Activated gamma-delta T cell treated with anti-CD3 and anti-CD28 coated beads, Interleukin-2, amount 50 U/mL, for 16 hours (primary cell): ENCODE measurements around the gene POP4.

Experiments used
- DNase-seq: peaks from one replicate; pipeline ENCODE4 v3.0.0-alpha.2; 2020; ENCODE audit warnings: low read depth

The POP4 gene

GRCh38 chr19:29576761-29577648, 29.1 kb upstream of the POP4 start:
- DNase-seq: no peak

- no peak for DNase-seq
Measured at GRCh38 chr19:29577649-29577963, 28.5 kb upstream of the POP4 start.

GRCh38 chr19:29578349-29578748, 27.7 kb upstream of the POP4 start:
- no peak for DNase-seq

- DNase-seq: no peak
Measured at GRCh38 chr19:29579308-29579910, 26.7 kb upstream of the POP4 start.

- no peak for DNase-seq
Measured at GRCh38 chr19:29581398-29581797, 24.7 kb upstream of the POP4 start.

GRCh38 chr19:29583196-29583999, 22.7 kb upstream of the POP4 start:
- no peak for DNase-seq

GRCh38 chr19:29586401-29586800, 19.7 kb upstream of the POP4 start:
- no peak for DNase-seq

GRCh38 chr19:29587059-29587458, 19.0 kb upstream of the POP4 start:
- DNase-seq: no peak

GRCh38 chr19:29587518-29587986, 18.5 kb upstream of the POP4 start:
- DNase-seq: peak; percentile 48

- DNase-seq: no peak
Measured at GRCh38 chr19:29588095-29588494, 18.0 kb upstream of the POP4 start.

GRCh38 chr19:29590278-29590677, 15.8 kb upstream of the POP4 start:
- DNase-seq: no peak

- DNase-seq: no peak
Measured at GRCh38 chr19:29591670-29592069, 14.4 kb upstream of the POP4 start.

GRCh38 chr19:29593869-29594268, 12.2 kb upstream of the POP4 start:
- no peak for DNase-seq

GRCh38 chr19:29596080-29596727, 9.9 kb upstream of the POP4 start:
- no peak for DNase-seq

- no peak for DNase-seq
Measured at GRCh38 chr19:29596885-29597525, 9.1 kb upstream of the POP4 start.

GRCh38 chr19:29598036-29598435, 8.0 kb upstream of the POP4 start:
- no peak for DNase-seq

- DNase-seq: no peak
Measured at GRCh38 chr19:29598496-29598895, 7.6 kb upstream of the POP4 start.

GRCh38 chr19:29603308-29603707, 2.8 kb upstream of the POP4 start:
- no peak for DNase-seq

GRCh38 chr19:29606420-29606747, 301 bp downstream of the POP4 start:
- DNase-seq: no peak

GRCh38 chr19:29609636-29610035, 3.6 kb downstream of the POP4 start:
- no peak for DNase-seq

GRCh38 chr19:29610213-29610573, 4.1 kb downstream of the POP4 start:
- no peak for DNase-seq
